GM18951 (cell line): ENCODE measurements around the gene SNRPE.

ENCODE experiments used
- POLR2A ChIP-seq: IDR thresholded peaks from 4 replicates; pipeline ENCODE4 v1.6.1; 2011; ENCODE audit warnings: mild to moderate bottlenecking; ENCODE audit not compliant: insufficient read length, insufficient read depth; ENCODE audit errors: extremely low read depth
- in situ Hi-C: fragments of 300-500 bp; cut with MboI; formaldehyde crosslinking; loops from one replicate; pipeline ENCODE4 v1.12.0; 2022; ENCODE audit warnings: low sequenced_read_pairs, mixed read lengths, inconsistent platforms; ENCODE audit not compliant: unreplicated experiment

SNRPE gene

GRCh38 chr1:203899869-203900714 lies 38.7 kb downstream of the SNRPE start:
- TF ChIP-seq POLR2A, result no peak
- in situ Hi-C loops, result no loop called here

GRCh38 chr1:203901581-203901980 lies 40.2 kb downstream of the SNRPE start:
- TF ChIP-seq POLR2A, result no peak
- in situ Hi-C loops, result no loop called here

- TF ChIP-seq POLR2A, result no peak
- in situ Hi-C loops, result no loop called here
Measured at GRCh38 chr1:203905275-203905674, 43.9 kb downstream of the SNRPE start.

DNA sequence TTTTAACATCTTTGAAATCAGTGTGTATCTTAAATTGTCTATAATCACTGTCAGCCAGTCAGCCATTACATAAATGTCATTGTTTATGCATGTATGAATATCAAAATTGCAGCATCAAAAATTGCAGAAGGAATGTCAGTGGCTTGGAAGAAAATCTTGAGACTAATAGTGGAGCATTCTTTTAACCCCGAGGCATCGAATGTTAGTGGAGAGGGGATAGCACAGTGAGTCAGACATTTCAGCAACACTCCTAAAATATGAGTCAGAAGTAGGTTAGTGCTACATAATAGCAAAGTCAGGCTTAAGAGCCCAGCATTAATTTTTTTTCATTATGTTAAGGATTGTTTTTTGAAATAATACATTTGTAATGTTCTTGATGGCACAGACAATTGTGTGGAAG lies 45.5 kb downstream of the SNRPE start:
- TF ChIP-seq POLR2A, result no peak
- in situ Hi-C loops, result no loop called here

GRCh38 chr1:203907901-203908300 lies 46.5 kb downstream of the SNRPE start:
- no peak for TF ChIP-seq POLR2A

GRCh38 chr1:203911806-203912205 lies 50.4 kb downstream of the SNRPE start:
- in situ Hi-C loops, result no loop called here
- no peak for TF ChIP-seq POLR2A

More at GRCh38 chr1:203907901-203908300, 46.5 kb downstream of the SNRPE start:
- in situ Hi-C loops, result no loop called here

- TF ChIP-seq POLR2A, result no peak
- in situ Hi-C loops, result no loop called here
Measured at GRCh38 chr1:203913073-203913521, 51.7 kb downstream of the SNRPE start.

- in situ Hi-C loops, result no loop called here
- TF ChIP-seq POLR2A, result no peak
Measured at GRCh38 chr1:203914292-203914691, 52.9 kb downstream of the SNRPE start.

- in situ Hi-C loops, result no loop called here
- no peak for TF ChIP-seq POLR2A
Measured at GRCh38 chr1:203915811-203916210, 54.4 kb downstream of the SNRPE start.

- in situ Hi-C loops, result no loop called here
Measured at GRCh38 chr1:203916756-203917155, 55.4 kb downstream of the SNRPE start.

More at GRCh38 chr1:203916756-203917155, 55.4 kb downstream of the SNRPE start:
- TF ChIP-seq POLR2A, result no peak
